AG10803 (cell line): ENCODE results near the gene ERFE.
A peak's percentile ranks its signal among the peaks of the same experiment; 100 is the strongest.

Experiments used
- DNase-seq: peaks from one replicate; pipeline ENCODE4 v3.0.0; 2010; ENCODE audit warnings: low read depth
- H3K4me3 ChIP-seq: 2 replicates; pipeline ENCODE4 v1.5.1; 2011; ENCODE audit warnings: mild to moderate bottlenecking, low read length, control low read depth
- CTCF ChIP-seq: conservative IDR thresholded peaks from 2 replicates; pipeline ENCODE4 v1.5.1; 2011; ENCODE audit warnings: mild to moderate bottlenecking, low read length, control low read depth, inconsistent platforms

The ERFE gene

DNA sequence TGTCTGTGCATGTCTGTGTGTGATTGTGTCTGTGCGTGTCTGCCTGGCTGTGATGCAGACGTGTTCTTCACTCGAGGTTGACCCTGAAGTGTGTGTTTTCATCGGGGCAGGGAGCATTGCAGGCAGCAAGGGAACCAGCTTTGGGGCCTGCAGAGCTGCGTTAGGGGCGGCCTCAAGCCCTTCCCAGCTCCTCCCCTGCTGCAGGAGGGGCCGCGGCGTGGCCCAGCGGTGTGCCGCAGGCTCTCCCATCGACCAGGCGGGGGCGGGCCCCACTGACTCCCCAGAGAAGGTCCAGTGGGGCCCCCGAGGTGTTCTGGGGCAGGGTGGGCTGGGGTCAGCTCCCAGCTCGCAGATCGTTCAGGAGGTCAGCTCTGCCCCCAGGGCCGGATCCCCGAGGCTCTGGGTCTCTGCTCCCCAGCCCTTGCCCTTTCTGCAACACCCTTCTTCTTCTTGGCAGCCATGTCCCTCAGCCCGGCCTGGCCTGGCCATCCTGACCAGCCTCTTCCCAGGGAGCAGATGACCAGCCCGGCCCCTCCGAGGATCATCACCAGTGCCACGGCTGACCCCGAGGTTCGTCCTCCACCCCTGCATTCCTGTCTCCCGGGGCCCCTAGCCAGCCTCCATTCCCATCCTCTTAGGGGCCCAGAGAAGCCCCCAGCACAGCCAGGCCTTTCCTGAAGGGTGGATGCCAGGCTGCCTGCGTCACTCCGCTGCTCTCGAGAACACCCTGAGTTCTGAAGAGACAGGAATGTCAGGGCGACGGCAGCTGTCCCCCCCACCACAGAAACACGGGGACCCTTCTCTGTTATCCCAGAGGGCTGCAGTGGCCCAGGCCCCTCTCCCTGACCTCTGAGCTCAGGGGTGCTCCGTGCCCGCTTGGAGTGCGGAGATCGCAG lies 31.4 kb upstream of the ERFE start:
- peak; percentile 31 for DNase-seq
- H3K4me3 ChIP-seq, result no peak overlapping the region
- TF ChIP-seq CTCF, result 0 out of 2 replicates have a peak, but pooled peaks have one; percentile 1

DNA sequence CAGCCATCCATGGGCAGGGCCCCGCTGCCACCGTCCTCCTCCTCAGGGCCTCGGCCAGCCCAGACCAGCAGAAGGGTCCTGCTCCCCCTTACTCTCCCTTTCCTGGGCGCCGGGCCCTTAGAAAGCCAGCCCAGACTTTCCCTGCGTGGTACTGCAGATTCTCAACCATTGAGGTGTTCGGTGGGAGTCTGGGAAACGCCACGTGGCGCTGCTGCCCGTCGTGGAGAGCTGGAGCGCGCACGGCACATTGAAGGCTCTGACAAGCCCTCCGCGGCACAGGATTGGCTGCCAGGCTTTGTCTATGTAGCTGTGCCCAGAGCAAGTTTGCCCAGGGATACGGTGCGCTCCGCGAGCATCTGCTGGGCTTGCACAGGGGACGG lies 30.7 kb upstream of the ERFE start:
- no peak for DNase-seq
- no peak overlapping the region for H3K4me3 ChIP-seq
- no peak for TF ChIP-seq CTCF

DNA sequence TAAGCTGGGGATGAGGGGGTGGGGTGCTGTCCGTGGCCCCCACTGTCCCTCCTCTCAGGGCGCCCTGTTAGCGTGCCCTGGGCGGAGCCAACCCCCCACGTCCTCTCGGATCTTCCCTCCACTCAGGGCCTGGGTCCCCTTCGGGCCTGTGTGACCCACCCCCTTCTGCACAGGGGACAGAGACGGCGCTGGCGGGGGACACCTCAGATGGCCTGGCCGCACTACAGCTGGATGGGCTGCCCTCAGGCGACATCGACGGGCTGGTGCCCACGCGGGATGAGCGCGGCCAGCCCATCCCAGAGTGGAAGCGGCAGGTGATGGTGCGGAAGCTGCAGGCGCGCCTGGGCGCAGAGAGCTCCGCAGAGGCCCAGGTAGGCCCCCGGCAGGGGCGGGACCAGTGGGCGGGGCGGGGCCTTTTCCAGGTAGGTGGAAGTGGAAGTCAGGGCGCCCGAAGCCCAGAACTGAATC lies 30.2 kb upstream of the ERFE start:
- DNase-seq, result no peak
- TF ChIP-seq CTCF, result no peak
- no peak overlapping the region for H3K4me3 ChIP-seq

DNA sequence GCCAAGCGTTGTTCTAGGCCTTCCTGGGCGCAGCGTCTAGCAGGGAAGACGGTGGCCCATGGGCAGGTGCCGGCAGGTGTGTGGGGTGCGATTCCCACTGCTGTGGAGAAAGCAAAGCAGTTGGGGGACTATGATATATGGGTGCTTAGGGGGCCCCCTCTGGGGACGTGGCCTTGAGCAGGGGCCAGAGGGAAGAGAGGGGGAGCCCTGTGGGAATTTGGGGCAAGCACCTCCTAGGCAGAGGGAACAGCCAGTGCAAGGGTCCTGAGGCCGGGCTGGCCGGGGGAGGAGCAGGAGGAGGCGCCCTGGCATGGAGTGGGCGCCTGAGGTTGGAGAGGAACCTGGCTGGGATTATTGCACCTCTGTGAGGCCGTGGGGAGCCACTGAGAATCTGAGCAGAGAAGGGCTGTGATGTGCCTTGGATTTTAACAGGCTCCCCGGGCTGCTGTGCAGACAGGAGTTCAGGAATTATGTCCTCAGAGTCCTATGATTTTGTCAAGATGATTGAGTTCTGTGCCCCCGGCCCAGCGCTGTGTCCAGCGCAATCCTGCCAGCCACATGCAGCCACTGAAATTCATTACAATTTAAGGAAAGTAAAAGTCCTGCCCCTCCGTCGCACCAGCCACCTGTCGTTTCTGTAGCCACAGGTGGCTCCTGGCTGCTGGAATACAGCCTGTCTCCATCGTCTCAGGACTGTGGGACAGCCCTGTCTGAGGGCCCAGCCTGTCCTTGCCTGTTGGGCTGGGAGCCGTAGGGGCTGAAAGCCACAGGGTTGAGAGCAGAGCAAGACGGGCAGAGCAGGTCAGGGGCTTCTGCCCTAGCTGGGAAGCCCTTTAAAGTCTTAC lies 29.4 kb upstream of the ERFE start:
- no peak for DNase-seq
- H3K4me3 ChIP-seq, result no peak overlapping the region
- TF ChIP-seq CTCF, result no peak

DNA sequence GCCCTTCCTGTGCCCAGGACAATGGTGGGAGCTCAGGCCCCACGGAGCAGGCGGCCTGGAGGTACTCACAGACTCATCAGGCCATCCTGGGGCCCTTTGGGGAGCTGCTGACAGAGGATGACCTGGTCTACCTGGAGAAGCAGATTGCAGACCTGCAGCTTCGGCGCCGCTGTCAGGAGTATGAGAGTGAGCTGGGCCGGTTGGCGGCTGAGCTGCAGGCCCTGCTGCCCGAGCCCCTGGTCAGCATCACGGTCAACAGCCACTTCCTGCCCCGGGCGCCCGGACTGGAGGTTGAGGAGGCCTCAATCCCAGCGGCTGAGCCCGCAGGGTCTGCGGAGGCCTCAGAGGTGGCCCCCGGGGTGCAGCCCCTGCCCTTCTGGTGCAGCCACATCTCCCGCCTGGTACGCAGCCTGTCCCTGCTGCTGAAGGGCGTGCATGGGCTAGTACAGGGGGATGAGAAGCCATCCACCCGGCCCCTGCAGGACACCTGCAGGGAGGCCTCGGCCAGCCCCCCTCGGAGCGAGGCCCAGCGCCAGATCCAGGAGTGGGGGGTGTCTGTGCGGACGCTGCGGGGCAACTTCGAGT lies 28.6 kb upstream of the ERFE start:
- no peak for TF ChIP-seq CTCF
- H3K4me3 ChIP-seq, result no peak overlapping the region
- DNase-seq, result no peak

- TF ChIP-seq CTCF, result no peak
- DNase-seq, result no peak
- no peak overlapping the region for H3K4me3 ChIP-seq
These were observed 27.8 kb upstream of the ERFE start for GRCh38 chr2:238130696-238131628.
